Endodermal cell (in vitro differentiated cells): Measurements from ENCODE around the gene FEM1C. TPM values are rescaled to one million over a fixed set of nuclear protein-coding genes. Genes with fewer than 3 reads are reported as not detected.
A peak's percentile ranks its signal among the peaks of the same experiment; 100 is the strongest.

Experiments
- DNase-seq: peaks from one replicate; pipeline ENCODE4 v3.0.0-alpha.2; 2017
- H3K27ac ChIP-seq: 2 replicates; pipeline ENCODE4 v1.5.1; 2013; ENCODE audit warnings: mild to moderate bottlenecking, low read depth, low read length, moderate library complexity
- H3K27me3 ChIP-seq: 2 replicates; pipeline ENCODE4 v1.6.1; 2013; ENCODE audit warnings: mild to moderate bottlenecking, low read length, moderate library complexity; ENCODE audit not compliant: insufficient read depth, control insufficient read depth, poor library complexity, severe bottlenecking
- H3K36me3 ChIP-seq: 2 replicates; pipeline ENCODE4 v1.7.0; 2013; ENCODE audit warnings: mild to moderate bottlenecking, low read length, moderate library complexity; ENCODE audit not compliant: control insufficient read depth, insufficient read depth
- H3K4me1 ChIP-seq: one replicate; pipeline ENCODE4 v1.7.0; 2013; ENCODE audit warnings: low read length; ENCODE audit not compliant: control insufficient read depth, insufficient read depth
- H3K4me3 ChIP-seq: 2 replicates; pipeline ENCODE4 v1.5.1; 2013; ENCODE audit warnings: mild to moderate bottlenecking, low read length, moderate library complexity
- H3K9ac ChIP-seq: 2 replicates; pipeline ENCODE4 v1.6.1; 2013; ENCODE audit warnings: mild to moderate bottlenecking, low read length, moderate library complexity; ENCODE audit not compliant: poor library complexity, severe bottlenecking; ENCODE audit errors: extremely low read depth
- H3K9me3 ChIP-seq: 2 replicates; pipeline ENCODE4 v1.6.1; 2013; ENCODE audit warnings: mild to moderate bottlenecking, low read length, moderate library complexity; ENCODE audit not compliant: control insufficient read depth
- H3K27ac Mint-ChIP-seq: 2 replicates; pipeline ENCODE4 v1.8.0; 2020; ENCODE audit warnings: mixed read lengths
- H3K27me3 Mint-ChIP-seq: 2 replicates; pipeline ENCODE4 v1.8.0; 2021; ENCODE audit warnings: mild to moderate bottlenecking, mixed read lengths; ENCODE audit not compliant: insufficient read depth
- H3K36me3 Mint-ChIP-seq: 2 replicates; pipeline ENCODE4 v1.8.0; 2020; ENCODE audit warnings: low read depth, mixed read lengths
- H3K4me1 Mint-ChIP-seq: 2 replicates; pipeline ENCODE4 v1.8.0; 2020; ENCODE audit warnings: mixed read lengths
- H3K4me3 Mint-ChIP-seq: 2 replicates; pipeline ENCODE4 v1.8.0; 2020; ENCODE audit warnings: mild to moderate bottlenecking, moderate library complexity, mixed read lengths
- H3K9me3 Mint-ChIP-seq: 2 replicates; pipeline ENCODE4 v1.8.0; 2020; ENCODE audit warnings: mild to moderate bottlenecking, mixed read lengths
- CTCF ChIP-seq: fragments of 200-600 bp; sonication (generic); conservative IDR thresholded peaks from 2 replicates; pipeline ENCODE4 v1.5.0; 2021; ENCODE audit warnings: antibody characterized with exemption, mild to moderate bottlenecking
- WGBS, 2 experiments: methylation state at CpG; one replicate each; pipeline versions ENCODE4 v1.1.5 to v1.1.7; 2013; ENCODE audit warnings: missing lambda C conversion rate in 2 of 2, mixed read lengths in 1 of 2; ENCODE audit not compliant: insufficient coverage in 1 of 2, insufficient read length in 1 of 2; 5-methylcytosine and 5-hydroxymethylcytosine counted together
- total RNA-seq, 2 donors: library from RNA; stranded (reverse); fragmentation: NEBNext Ultra II Directional in 1 of 2; extraction: Animal tissue kit (Norgen Biotek cat#: 25700) in 1 of 2; gene quantifications; 2 replicates in 1 of 2; 3 replicates in 1 of 2; pipeline ENCODE4 v1.2.1, GENCODE V29; 2021

Gene FEM1C
- total RNA-seq, 2 donors from 2014 or later: 12.3 to 14.4 TPM

GRCh38 chr5:115553082-115553481 lies 8.5 kb upstream of the FEM1C start:
- no peak overlapping the region for H3K27ac Mint-ChIP-seq
- no peak overlapping the region for H3K9ac ChIP-seq
- no peak overlapping the region for H3K4me3 Mint-ChIP-seq
- peaks cover 35% of the 10 kb centered on the region for H3K4me1 Mint-ChIP-seq
- H3K36me3 ChIP-seq: no peaks in the 10 kb centered on the region
- no peaks in the 10 kb centered on the region for H3K36me3 Mint-ChIP-seq
- H3K27me3 ChIP-seq: no peaks in the 10 kb centered on the region
- H3K4me1 ChIP-seq: peaks cover 9% of the 10 kb centered on the region
- H3K27ac ChIP-seq: no peak overlapping the region
- no peak for TF ChIP-seq CTCF
- H3K27me3 Mint-ChIP-seq: peaks cover 8% of the 10 kb centered on the region
- 93 to 100% methylated on average over 1 to 4 of the region's 4 CpGs for whole genome bisulfite sequencing, 2 experiments
- no peak overlapping the region for H3K4me3 ChIP-seq
- no peaks in the 10 kb centered on the region for H3K9me3 Mint-ChIP-seq
- no peak for DNase-seq
- no peaks in the 10 kb centered on the region for H3K9me3 ChIP-seq

- Histone ChIP-seq H3K27ac (no peak overlapping the region), H3K9ac (no peak overlapping the region)
- H3K27ac Mint-ChIP-seq: no peak overlapping the region
These were observed 6.8 kb upstream of the FEM1C start for GRCh38 chr5:115551415-115551814.

GRCh38 chr5:115549154-115549553 lies 4.6 kb upstream of the FEM1C start:
- Mint-ChIP-seq H3K36me3 (no peaks in the 10 kb centered on the region), H3K27me3 (peaks cover 8% of the 10 kb centered on the region), H3K9me3 (peaks cover 11% of the 10 kb centered on the region), H3K4me3 (no peak overlapping the region), H3K4me1 (peaks cover 21% of the 10 kb centered on the region), H3K27ac (peak overlapping the region; percentile 21)
- peak; percentile 76 for TF ChIP-seq CTCF
- Histone ChIP-seq H3K9ac (no peak overlapping the region), H3K4me1 (peaks cover 6% of the 10 kb centered on the region), H3K36me3 (no peaks in the 10 kb centered on the region), H3K4me3 (no peak overlapping the region), H3K9me3 (peaks cover 11% of the 10 kb centered on the region), H3K27me3 (no peaks in the 10 kb centered on the region), H3K27ac (no peak overlapping the region)
- 39% methylated on average over 3 of the region's 3 CpGs; no CpG with 5 or more reads in 1 of the 2 experiments for WGBS, 2 experiments
- DNase-seq: peak; percentile 81

More at GRCh38 chr5:115551415-115551814, 6.8 kb upstream of the FEM1C start:
- Histone ChIP-seq H3K9me3 (no peaks in the 10 kb centered on the region), H3K27me3 (no peaks in the 10 kb centered on the region), H3K36me3 (no peaks in the 10 kb centered on the region), H3K4me1 (peaks cover 6% of the 10 kb centered on the region), H3K4me3 (no peak overlapping the region)
- DNase-seq: no peak
- Mint-ChIP-seq H3K4me3 (no peak overlapping the region), H3K9me3 (no peaks in the 10 kb centered on the region), H3K4me1 (peaks cover 21% of the 10 kb centered on the region), H3K36me3 (no peaks in the 10 kb centered on the region), H3K27me3 (peaks cover 8% of the 10 kb centered on the region)
- WGBS, 2 experiments: 94 to 95% methylated on average over 3 to 4 of the region's 4 CpGs
- TF ChIP-seq CTCF: no peak
